WTC11 (cell line): ENCODE measurements around the gene GRAMD1C.

Source experiments
- CTCF ChIP-seq: fragments of 200-600 bp; IDR thresholded peaks from 2 replicates; pipeline ENCODE4 v1.8.0; 2022; ENCODE audit warnings: antibody characterized with exemption
- FOXP4 ChIP-seq: sonication (generic); formaldehyde crosslinking; IDR thresholded peaks from 2 replicates; pipeline ENCODE4 v1.8.0; 2022; ENCODE audit warnings: mild to moderate bottlenecking, missing genetic modification reagents
- ZNF671 ChIP-seq: fragments of 250-450 bp; sonication (Bioruptor Pico); IDR thresholded peaks from 2 replicates; pipeline ENCODE4 v1.8.0; 2021; ENCODE audit warnings: mild to moderate bottlenecking

GRCh38 chr3:113838631-113839209 lies at the start of gene GRAMD1C:
- TF ChIP-seq CTCF (peak; percentile 82), FOXP4 (CRISPR knock-in tag) (0 out of 2 replicates have a peak, but pooled peaks have one; percentile 45), ZNF671 (CRISPR knock-in tag) (no peak)
